Stimulated activated naive B cell treated with anti-CD40 and anti-IgM and Interleukin-4, amounts not matched to agents 10 μg/mL and 1 μg/mL and 100 μg/mL, for 72 hours (primary cell): ENCODE results near the gene KCTD10.
"Not testable (repeated sequence)": the region's sequence is repeated elsewhere in the genome, so short reads cannot be mapped to it uniquely, and the experiment has no call there.

Source experiments
- ATAC-seq, 2 donors: fragments of 150-1000 bp; cut with Tn5 transposase; replicated peaks; 2 replicates each; pipeline ENCODE4 v1.10.0; 2021; ENCODE audit warnings: moderate library complexity in 1 of 2
- DNase-seq: peaks from one replicate; pipeline ENCODE4 v3.0.0; 2021
- H3K27ac Mint-ChIP-seq: one replicate; pipeline ENCODE4 v1.8.0; 2022; ENCODE audit warnings: mild to moderate bottlenecking, mixed read lengths
- H3K27me3 Mint-ChIP-seq, 2 donors: one replicate each; pipeline ENCODE4 v1.8.0; 2022; ENCODE audit warnings: mixed read lengths in 2 of 2
- H3K36me3 Mint-ChIP-seq, 2 donors: one replicate each; pipeline ENCODE4 v1.8.0; 2022; ENCODE audit warnings: mixed read lengths in 2 of 2, mild to moderate bottlenecking in 1 of 2
- H3K4me1 Mint-ChIP-seq, 2 donors: one replicate each; pipeline ENCODE4 v1.8.0; 2022; ENCODE audit warnings: mixed read lengths in 2 of 2, mild to moderate bottlenecking in 1 of 2
- H3K4me3 Mint-ChIP-seq, 2 donors: one replicate each; pipeline ENCODE4 v1.8.0; 2022; ENCODE audit warnings: mild to moderate bottlenecking in 2 of 2, mixed read lengths in 2 of 2, moderate library complexity in 1 of 2
- H3K9me3 Mint-ChIP-seq, 2 donors: one replicate each; pipeline ENCODE4 v1.8.0; 2022; ENCODE audit warnings: mixed read lengths in 2 of 2, mild to moderate bottlenecking in 1 of 2

Gene KCTD10

DNA sequence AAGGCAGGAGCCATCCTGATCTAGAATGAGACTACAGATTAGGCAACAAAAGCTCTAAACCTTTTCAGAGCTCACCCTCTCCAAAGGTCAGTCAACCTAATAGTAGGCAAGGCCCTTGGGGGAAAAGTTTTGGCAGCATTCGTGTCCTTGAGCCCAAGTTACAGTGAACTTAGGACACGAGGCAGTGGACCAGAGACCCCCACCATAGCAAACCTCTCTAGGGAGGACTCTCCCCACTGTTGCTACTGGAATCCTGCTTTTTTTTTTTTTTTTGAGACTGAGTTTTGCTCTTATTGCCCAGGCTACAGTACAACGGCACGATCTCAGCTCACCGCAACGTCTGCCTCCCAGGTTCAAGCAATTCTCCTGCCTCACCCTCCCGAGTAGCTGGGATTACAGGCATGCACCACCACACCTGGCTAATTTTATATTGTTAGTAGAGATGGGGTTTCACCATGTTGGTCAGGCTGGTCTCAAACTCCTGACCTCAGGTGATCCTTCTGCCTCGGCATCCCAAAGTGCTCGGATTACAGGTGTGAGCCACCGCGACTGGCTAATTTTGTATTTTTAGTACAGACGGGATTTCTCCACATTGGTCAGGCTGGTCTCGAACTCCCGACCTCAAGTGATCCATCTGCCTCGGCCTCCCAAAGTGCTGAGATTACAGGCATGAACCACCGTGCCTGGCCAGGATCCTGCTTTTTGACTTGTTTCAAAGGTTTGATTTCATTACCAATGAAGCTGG lies 3.4 kb downstream of the KCTD10 start:
- H3K36me3 Mint-ChIP-seq = peaks cover 12 to 13% of the 10 kb centered on the region in 2 donors
- H3K9me3 Mint-ChIP-seq, H3K27ac Mint-ChIP-seq, H3K4me3 Mint-ChIP-seq, H3K27me3 Mint-ChIP-seq, ATAC-seq, DNase-seq: not testable (repeated sequence)
- peaks cover 28 to 38% of the 10 kb centered on the region in 2 donors for H3K4me1 Mint-ChIP-seq

DNA sequence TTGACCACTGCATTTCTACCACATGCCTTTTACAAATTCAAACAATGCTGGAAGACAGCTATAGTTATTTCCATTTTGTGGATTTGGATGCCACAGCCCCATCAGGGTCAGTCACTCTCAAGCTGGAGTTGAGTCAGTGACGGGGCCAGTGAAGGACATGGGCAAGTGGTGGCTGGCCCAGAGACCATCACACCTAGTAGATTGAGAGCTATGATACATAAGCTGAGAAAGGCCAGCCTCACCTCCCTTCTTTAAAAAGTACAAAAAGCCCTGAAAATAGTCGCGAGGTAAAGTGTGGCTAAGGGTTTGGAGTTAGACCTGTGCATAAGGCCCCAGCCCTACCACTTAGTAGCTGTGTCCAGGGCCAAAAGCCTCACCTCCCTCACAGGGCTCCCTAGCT lies 4.1 kb downstream of the KCTD10 start:
- Mint-ChIP-seq H3K27me3 (no peaks in the 10 kb centered on the region), H3K36me3 (peaks cover 14 to 16% of the 10 kb centered on the region in 2 donors), H3K9me3 (no peaks in the 10 kb centered on the region), H3K4me3 (no peak overlapping the region), H3K4me1 (peaks cover 28 to 38% of the 10 kb centered on the region in 2 donors), H3K27ac (no peak overlapping the region)
- no peak for ATAC-seq
- no peak for DNase-seq

DNA sequence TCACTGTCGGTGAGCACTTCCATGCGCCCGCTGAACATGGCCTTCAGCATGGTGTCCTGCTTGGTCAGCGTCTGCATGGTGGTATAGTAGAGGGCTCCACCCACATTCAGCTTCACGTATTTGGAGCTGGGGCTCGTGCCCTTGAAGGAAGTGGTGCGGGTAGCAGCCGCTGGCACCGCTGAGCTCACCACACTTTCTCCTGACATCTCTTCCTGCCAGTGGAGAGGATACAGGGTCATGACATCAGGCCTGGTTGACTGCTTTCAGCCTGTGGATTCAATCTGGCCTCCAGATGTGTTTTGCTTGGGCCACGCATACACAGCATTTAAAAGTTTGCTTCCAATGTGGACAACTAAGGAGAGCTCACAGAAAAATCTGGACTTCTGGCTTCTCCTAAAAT lies 7.6 kb downstream of the KCTD10 start:
- no peak for DNase-seq
- Mint-ChIP-seq H3K27ac (no peak overlapping the region), H3K36me3 (peaks cover 24 to 25% of the 10 kb centered on the region in 2 donors), H3K4me3 (no peak overlapping the region), H3K27me3 (no peaks in the 10 kb centered on the region), H3K4me1 (peaks cover 20 to 36% of the 10 kb centered on the region in 2 donors), H3K9me3 (no peaks in the 10 kb centered on the region)
- no peak for ATAC-seq

DNA sequence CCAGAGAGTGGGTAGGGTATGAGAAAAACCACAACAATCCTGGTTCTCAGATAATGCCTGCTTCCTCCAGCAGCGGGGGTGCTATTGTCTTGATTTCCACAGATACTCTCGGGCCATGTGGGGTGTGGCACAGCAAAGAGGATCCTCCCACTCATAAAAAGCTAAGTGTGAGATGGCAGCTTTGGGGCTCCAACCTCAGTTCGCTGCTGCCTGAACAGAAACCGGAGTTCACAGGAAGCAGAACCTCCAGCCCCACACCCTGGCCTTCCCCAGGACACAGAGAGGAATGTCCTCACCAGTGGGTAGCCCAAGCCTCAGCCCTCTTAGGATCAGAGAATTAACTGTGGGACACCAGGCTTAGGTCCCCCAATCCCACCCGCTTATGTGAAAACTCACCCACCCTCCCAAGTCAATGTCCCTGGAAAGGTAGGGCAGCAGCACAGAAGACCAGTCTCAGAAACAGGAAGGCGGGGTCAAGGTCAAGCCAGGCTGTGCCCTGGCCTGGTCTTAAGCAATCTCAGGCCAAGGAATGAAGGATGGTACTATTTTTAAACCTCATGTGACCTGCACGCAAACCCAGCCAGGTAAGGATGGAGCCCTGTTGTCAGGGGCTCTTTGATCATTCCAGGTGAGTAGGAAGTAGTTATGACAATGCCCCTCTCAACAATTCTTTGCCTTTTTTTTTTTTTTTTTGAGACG lies 9.0 kb downstream of the KCTD10 start:
- ATAC-seq = no peak
- Mint-ChIP-seq H3K36me3 (peaks cover 31 to 33% of the 10 kb centered on the region in 2 donors), H3K4me1 (peaks cover 29 to 48% of the 10 kb centered on the region in 2 donors), H3K4me3 (no peak overlapping the region), H3K27me3 (no peaks in the 10 kb centered on the region), H3K27ac (no peak overlapping the region), H3K9me3 (no peaks in the 10 kb centered on the region)
- DNase-seq = no peak

DNA sequence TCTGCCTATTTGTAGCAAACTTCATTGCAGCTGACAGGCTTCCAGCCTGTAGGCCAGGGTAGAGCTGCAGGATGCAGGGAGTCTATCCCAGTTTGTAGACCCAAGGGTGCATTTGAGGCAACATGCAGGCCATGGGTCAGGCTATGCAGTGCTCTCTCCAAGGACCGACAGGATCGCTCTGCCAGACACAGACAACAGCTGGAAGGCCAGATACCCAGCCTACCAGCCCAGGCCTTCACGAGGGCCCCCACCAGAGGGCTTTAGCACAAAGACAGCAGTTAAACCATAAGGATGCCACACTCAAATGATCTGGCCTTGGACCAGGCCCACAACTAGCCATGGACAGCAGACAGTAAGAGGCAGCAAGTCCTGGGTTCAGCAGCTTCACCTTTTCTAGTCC lies 10.3 kb downstream of the KCTD10 start:
- Mint-ChIP-seq H3K36me3 (peaks cover 31 to 33% of the 10 kb centered on the region in 2 donors), H3K4me1 (peaks cover 31 to 57% of the 10 kb centered on the region in 2 donors), H3K27me3 (no peaks in the 10 kb centered on the region), H3K4me3 (no peak overlapping the region), H3K27ac (no peak overlapping the region), H3K9me3 (no peaks in the 10 kb centered on the region)
- ATAC-seq = no peak
- no peak for DNase-seq

DNA sequence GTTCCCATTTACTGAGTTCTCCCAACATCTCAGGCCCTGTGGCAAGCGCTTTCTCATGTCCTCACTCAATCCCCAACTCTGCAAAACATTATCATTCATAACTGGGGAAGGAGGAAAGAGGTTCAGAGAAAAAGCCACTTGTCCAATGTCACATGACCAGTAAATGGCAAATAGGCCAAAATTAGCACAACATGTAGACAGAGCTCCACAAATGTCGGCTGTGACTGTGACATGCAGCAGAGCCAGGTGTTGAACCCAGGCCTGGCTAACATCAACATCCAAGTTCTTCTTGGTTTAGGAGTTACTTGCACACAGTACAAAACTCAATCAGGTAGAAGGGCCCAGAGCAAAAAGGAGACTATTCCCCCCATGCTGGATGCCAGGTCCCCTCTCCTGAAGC lies 10.8 kb downstream of the KCTD10 start:
- DNase-seq (no peak), ATAC-seq (no peak)
- H3K27ac Mint-ChIP-seq = no peak overlapping the region
- no peaks in the 10 kb centered on the region for H3K9me3 Mint-ChIP-seq
- H3K4me3 Mint-ChIP-seq = no peak overlapping the region
- peaks cover 34 to 62% of the 10 kb centered on the region in 2 donors for H3K4me1 Mint-ChIP-seq
- H3K27me3 Mint-ChIP-seq = no peaks in the 10 kb centered on the region
- H3K36me3 Mint-ChIP-seq = peaks cover 34% of the 10 kb centered on the region in 2 donors

DNA sequence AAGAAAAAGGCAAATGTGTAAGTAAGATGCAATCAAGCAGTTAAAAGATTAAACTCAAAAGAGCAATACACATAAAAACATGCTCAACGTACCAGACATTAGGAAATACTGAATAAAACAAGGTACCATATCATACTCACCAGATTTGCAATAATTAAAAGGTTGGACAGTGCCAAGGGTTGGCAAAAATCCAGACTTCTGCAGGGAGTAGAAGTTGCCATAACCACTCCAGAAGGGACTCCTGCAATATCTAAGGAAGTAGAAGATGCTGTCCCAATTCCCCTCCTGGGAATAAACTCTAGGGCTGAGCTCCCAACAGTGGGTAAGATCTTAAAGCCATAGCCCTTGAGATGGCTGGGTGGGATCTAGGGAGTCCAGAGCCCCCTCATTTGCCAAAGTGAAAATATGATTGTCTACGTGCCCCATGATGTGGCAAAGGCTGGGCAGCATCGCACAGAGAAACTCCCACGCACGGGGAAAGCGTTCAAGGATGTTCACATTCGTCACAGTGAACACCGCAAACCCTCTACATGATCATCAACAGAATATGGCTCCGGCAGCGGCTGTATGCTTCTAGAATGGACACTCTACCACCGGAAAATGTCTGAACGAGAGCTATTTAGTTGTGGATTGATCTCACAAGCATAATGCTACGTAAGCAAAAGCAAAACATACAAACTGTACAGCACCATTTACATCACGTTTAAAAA lies 12.3 kb downstream of the KCTD10 start:
- peaks cover 36 to 40% of the 10 kb centered on the region in 2 donors for H3K36me3 Mint-ChIP-seq
- H3K27ac Mint-ChIP-seq = no peak overlapping the region
- H3K27me3 Mint-ChIP-seq = no peaks in the 10 kb centered on the region
- H3K4me3 Mint-ChIP-seq = no peak overlapping the region
- H3K9me3 Mint-ChIP-seq = no peaks in the 10 kb centered on the region
- peaks cover 30 to 58% of the 10 kb centered on the region in 2 donors for H3K4me1 Mint-ChIP-seq
- no peak for DNase-seq
- ATAC-seq = no peak

DNA sequence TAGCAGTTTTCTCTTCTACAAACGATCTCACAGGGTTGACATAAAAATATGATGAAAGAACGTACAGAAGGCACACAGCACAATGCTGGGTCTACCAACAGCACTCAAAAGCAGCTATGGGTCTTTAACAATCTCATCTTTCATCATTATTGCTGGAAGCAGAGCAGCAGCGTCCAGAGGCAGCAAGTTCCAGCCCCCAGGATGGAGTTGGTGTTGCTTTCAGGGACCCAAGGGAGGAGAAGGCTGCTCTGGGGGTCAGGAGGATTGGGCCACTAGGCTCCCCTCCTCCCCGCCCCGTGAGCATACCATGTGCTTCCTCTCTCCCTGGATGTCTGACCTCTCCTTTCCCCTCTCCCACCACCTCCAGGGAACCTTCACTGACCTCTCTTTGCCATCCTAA lies 13.3 kb downstream of the KCTD10 start:
- H3K9me3 Mint-ChIP-seq = no peaks in the 10 kb centered on the region
- ATAC-seq (no peak), DNase-seq (no peak)
- H3K4me3 Mint-ChIP-seq = no peak overlapping the region
- H3K4me1 Mint-ChIP-seq = peaks cover 28 to 58% of the 10 kb centered on the region in 2 donors
- peak overlapping the region; percentile 59 for H3K27ac Mint-ChIP-seq
- H3K27me3 Mint-ChIP-seq = no peaks in the 10 kb centered on the region
- peaks cover 40 to 46% of the 10 kb centered on the region in 2 donors for H3K36me3 Mint-ChIP-seq

DNA sequence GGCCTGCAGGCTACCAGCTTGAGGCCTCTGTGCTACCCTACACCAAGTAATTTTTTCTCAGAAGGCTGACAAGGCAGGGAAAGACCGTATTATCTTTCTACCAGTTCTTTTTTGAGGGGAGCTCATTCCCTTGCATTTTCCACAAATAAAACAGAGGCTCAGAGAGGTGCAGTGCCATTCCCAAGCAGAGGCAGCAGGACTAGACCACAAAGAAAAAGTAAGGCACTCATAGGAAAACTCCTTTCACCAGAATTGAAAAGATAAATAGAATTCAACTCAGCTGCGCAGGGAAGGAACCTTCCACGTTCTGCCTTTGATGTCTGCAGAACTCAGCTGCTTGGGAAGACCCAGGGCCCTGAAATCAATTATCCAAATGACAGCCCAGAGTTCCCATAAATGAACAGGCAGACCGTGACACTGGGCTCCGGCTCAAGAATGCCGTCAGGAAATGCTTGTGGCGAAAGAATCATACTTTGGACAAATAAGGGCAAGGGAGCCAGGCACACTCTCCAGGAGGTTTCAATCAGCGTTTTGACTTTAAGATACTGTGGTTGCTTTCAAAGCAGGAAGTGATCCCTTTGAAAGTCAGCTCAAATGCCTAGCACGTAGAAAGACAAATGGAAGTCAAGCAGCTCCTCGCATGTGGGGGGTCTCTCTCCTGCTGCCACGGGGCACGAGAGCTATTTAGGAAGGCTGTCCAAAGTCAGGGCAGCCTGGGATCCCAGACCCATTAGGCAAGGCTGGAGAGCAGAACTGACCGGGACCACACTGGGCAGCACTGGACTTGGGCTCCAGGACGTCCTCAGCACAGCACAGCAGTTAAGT lies 14.0 kb downstream of the KCTD10 start:
- H3K4me1 Mint-ChIP-seq = peaks cover 28 to 58% of the 10 kb centered on the region in 2 donors
- H3K27me3 Mint-ChIP-seq = no peaks in the 10 kb centered on the region
- ATAC-seq (peak in 1 of 2 donors; percentile 59), DNase-seq (no peak)
- H3K4me3 Mint-ChIP-seq = no peak overlapping the region
- H3K27ac Mint-ChIP-seq = no peak overlapping the region
- no peaks in the 10 kb centered on the region for H3K9me3 Mint-ChIP-seq
- H3K36me3 Mint-ChIP-seq = peaks cover 41 to 47% of the 10 kb centered on the region in 2 donors

DNA sequence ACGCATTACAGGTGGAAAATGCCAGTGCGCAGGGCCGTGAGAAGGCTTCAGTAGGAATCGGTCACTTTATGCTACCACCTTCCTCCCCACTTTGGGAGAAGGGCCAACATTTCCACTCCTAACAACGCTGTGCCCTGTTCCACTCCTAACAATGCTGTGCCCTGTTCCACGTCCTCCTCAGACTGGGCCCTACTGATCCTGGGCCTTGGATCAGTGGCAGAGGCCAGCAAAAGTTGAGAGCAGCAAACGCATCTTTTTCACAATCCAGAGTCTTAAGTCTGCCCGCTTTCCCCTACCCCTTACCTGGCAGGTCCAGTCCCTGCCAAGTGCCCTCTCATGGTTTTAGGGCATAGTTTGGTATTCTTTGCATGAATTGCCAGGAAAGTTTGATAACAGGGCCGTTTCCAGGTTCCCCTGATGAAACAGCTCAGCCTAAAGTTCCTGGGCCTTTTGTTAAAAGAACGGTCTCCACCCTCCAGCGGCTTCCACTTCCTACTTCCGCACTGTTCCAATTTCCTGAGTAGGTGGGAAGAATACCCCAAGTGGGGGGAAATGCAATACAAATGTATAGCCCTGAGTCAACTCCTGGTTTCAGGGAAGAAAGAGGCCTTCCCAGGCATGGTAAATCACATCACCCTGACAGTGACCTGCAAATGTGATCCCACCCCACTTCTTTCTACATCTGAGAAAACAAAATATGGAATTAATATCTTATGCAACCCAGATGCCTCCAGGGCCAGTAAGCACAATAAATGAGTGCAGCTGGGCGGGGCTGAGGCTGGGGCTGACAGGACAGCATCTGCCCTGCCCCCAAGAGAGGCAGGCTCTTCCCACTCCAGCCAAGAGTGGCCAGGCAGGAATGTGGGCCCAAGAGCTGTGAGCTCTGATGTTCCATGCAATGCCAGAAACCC lies 15.0 kb downstream of the KCTD10 start:
- Mint-ChIP-seq H3K36me3 (peaks cover 47 to 52% of the 10 kb centered on the region in 2 donors), H3K4me1 (peaks cover 28 to 58% of the 10 kb centered on the region in 2 donors), H3K27ac (no peak overlapping the region), H3K9me3 (no peaks in the 10 kb centered on the region), H3K27me3 (no peaks in the 10 kb centered on the region), H3K4me3 (no peak overlapping the region)
- no peak for ATAC-seq
- DNase-seq = no peak

DNA sequence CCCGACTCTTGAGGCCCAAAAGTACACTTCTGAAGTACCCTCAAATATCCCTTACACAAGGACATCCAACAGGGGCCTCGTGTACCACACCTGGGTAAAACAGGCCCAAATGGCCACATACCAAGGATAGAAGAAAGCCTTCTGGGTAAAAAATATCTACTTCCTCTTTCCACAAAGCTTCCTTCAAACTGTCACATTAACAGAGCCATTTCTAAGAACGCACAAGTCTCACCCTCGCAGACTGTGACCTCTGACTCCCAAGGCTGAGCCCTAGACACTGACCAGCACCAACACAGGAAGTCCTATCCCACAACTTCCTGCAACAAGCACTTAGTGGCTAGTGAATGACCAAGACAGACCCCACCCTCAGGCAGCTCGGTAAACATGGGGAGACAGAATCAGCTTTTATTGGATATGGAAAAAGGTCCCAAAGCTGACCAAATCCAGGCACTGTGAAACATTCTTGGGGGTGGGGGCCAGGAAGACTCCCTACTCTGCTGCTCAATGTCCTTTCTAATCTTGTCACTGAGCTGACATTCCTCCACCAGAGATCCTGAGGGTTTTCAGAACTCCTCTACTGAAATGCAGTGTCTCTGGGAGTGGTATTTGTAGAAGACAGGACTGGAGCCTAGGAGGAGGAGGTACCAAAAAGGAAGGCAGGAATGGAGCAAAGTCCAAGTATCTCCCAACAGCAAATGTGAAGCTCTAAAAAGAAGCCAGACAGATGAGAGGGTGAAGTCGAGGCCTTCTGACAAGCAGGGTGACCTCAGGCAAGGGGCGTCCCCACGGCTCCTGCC lies 15.9 kb downstream of the KCTD10 start:
- peaks cover 28 to 56% of the 10 kb centered on the region in 2 donors for H3K4me1 Mint-ChIP-seq
- DNase-seq (no peak), ATAC-seq (peak; percentile 67 to 69)
- peak overlapping the region in 1 of 2 donors; percentile 14 for H3K4me3 Mint-ChIP-seq
- no peaks in the 10 kb centered on the region for H3K27me3 Mint-ChIP-seq
- peak overlapping the region; percentile 82 for H3K27ac Mint-ChIP-seq
- peaks cover 54 to 59% of the 10 kb centered on the region in 2 donors for H3K36me3 Mint-ChIP-seq
- H3K9me3 Mint-ChIP-seq = no peaks in the 10 kb centered on the region

DNA sequence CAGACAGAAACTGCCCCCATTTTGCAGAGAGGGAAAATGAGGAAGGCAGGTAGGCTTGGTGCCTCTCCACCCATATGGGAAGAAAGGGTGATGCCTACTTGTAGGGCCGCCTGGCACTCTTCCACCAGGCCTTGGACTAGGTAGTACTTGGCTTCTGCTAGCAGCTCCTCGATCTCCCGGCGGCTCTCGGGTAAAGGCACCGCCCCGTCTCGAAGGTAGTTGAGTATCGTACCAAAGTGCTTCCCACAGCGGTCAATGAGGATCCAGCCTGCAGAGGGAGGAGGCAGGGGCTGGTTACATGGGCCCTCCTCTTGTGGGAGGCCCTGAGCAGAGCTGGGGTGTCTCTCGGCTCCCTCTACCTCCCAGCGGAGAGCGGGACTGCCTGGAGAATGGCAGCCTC lies 16.6 kb downstream of the KCTD10 start:
- Mint-ChIP-seq H3K27me3 (no peaks in the 10 kb centered on the region), H3K27ac (peak overlapping the region; percentile 33), H3K4me1 (peaks cover 25 to 49% of the 10 kb centered on the region in 2 donors), H3K4me3 (no peak overlapping the region), H3K36me3 (peaks cover 58 to 60% of the 10 kb centered on the region in 2 donors), H3K9me3 (no peaks in the 10 kb centered on the region)
- ATAC-seq (no peak), DNase-seq (no peak)
